Astrocyte (in vitro differentiated cells and primary cell): ENCODE results near the gene EIF1AD.

Experiments used
- EZH2 ChIP-seq: IDR thresholded peaks from 2 replicates; pipeline ENCODE4 v1.6.1; 2012; ENCODE audit warnings: mild to moderate bottlenecking, low read length, inconsistent platforms; ENCODE audit not compliant: insufficient read depth
- TF ChIP-seq, protein P1 (sequence below): IDR thresholded peaks from 2 replicates; pipeline ENCODE4 v1.5.1; 2011; ENCODE audit warnings: low read depth, mild to moderate bottlenecking, inconsistent platforms, low read length, moderate library complexity; ENCODE audit not compliant: insufficient read depth

GRCh38 chr11:65979261-65979759, 22.6 kb downstream of the EIF1AD start:
- TF ChIP-seq, protein P1, sequence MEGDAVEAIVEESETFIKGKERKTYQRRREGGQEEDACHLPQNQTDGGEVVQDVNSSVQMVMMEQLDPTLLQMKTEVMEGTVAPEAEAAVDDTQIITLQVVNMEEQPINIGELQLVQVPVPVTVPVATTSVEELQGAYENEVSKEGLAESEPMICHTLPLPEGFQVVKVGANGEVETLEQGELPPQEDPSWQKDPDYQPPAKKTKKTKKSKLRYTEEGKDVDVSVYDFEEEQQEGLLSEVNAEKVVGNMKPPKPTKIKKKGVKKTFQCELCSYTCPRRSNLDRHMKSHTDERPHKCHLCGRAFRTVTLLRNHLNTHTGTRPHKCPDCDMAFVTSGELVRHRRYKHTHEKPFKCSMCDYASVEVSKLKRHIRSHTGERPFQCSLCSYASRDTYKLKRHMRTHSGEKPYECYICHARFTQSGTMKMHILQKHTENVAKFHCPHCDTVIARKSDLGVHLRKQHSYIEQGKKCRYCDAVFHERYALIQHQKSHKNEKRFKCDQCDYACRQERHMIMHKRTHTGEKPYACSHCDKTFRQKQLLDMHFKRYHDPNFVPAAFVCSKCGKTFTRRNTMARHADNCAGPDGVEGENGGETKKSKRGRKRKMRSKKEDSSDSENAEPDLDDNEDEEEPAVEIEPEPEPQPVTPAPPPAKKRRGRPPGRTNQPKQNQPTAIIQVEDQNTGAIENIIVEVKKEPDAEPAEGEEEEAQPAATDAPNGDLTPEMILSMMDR, result no peak
- no peak for TF ChIP-seq EZH2
